Measurements from ENCODE around the gene BSG. TPM values are rescaled to one million over a fixed set of nuclear protein-coding genes. Genes with fewer than 3 reads are reported as not detected.
"Not testable (repeated sequence)": the region's sequence is repeated elsewhere in the genome, so short reads cannot be mapped to it uniquely, and the experiment has no call there.

BSG gene
- total RNA-seq, 1 donor from 2014 or later, result 366 TPM

GRCh38 chr19:581399-582111 lies 9.2 kb downstream of the BSG start:
- H3K27me3 ChIP-seq (ENCODE audit: low read depth), result peaks cover 14% of the 10 kb centered on the region
- peaks cover 18% of the 10 kb centered on the region for H3K4me1 ChIP-seq
- TF ChIP-seq CTCF (IDR thresholded peaks at IDR 0.05), result no peak
- no peak for DNase-seq
- H3K9me3 ChIP-seq, result no peaks in the 10 kb centered on the region
- no peak overlapping the region for H3K27ac ChIP-seq
- peaks cover 56% of the 10 kb centered on the region for H3K36me3 ChIP-seq
- intact Hi-C loops (cut with DNase I), result no loop called here
- no peak overlapping the region for H3K4me3 ChIP-seq
- ATAC-seq, result no peak

- Histone ChIP-seq H3K36me3 (peaks cover 53% of the 10 kb centered on the region), H3K27me3 (ENCODE audit: low read depth) (peaks cover 21% of the 10 kb centered on the region), H3K4me3 (no peak overlapping the region), H3K9me3 (no peaks in the 10 kb centered on the region), H3K4me1 (peaks cover 8% of the 10 kb centered on the region), H3K27ac (no peak overlapping the region)
- no peak for ATAC-seq
- TF ChIP-seq CTCF (IDR thresholded peaks at IDR 0.05), result no peak
- no peak for DNase-seq
- intact Hi-C loops (cut with DNase I), result no loop called here
Observed at GRCh38 chr19:582497-583197, 10.3 kb downstream of the BSG start.

- ATAC-seq, result no peak
- TF ChIP-seq CTCF (IDR thresholded peaks at IDR 0.05), result no peak
- no peak for DNase-seq
- Histone ChIP-seq H3K36me3 (peaks cover 46% of the 10 kb centered on the region), H3K9me3 (no peaks in the 10 kb centered on the region), H3K4me1 (peaks cover 12% of the 10 kb centered on the region), H3K27ac (no peak overlapping the region), H3K27me3 (ENCODE audit: low read depth) (peaks cover 28% of the 10 kb centered on the region), H3K4me3 (no peak overlapping the region)
- intact Hi-C loops (cut with DNase I), result no loop called here
Observed at GRCh38 chr19:583198-583967, 11.0 kb downstream of the BSG start.

- no peaks in the 10 kb centered on the region for H3K9me3 ChIP-seq
- ATAC-seq (no peak), DNase-seq (no peak)
- H3K27me3 ChIP-seq (ENCODE audit: low read depth), result peaks cover 34% of the 10 kb centered on the region
- intact Hi-C loops (cut with DNase I), result no loop called here
- H3K36me3 ChIP-seq, result peaks cover 44% of the 10 kb centered on the region
- H3K27ac ChIP-seq, result no peak overlapping the region
- H3K4me3 ChIP-seq, result no peak overlapping the region
- peaks cover 17% of the 10 kb centered on the region for H3K4me1 ChIP-seq
- no peak for TF ChIP-seq CTCF (IDR thresholded peaks at IDR 0.05)
Observed at GRCh38 chr19:583968-584239, 11.5 kb downstream of the BSG start.

GRCh38 chr19:584240-585001 lies 12.0 kb downstream of the BSG start:
- H3K27ac ChIP-seq, result no peak overlapping the region
- H3K36me3 ChIP-seq, result peaks cover 41% of the 10 kb centered on the region
- H3K27me3 ChIP-seq (ENCODE audit: low read depth), result peaks cover 39% of the 10 kb centered on the region
- intact Hi-C loops (cut with DNase I), result no loop called here
- peak; percentile 62 to 68 for ATAC-seq
- H3K4me3 ChIP-seq, result no peak overlapping the region
- peak; percentile 88 for TF ChIP-seq CTCF (IDR thresholded peaks at IDR 0.05)
- peaks cover 22% of the 10 kb centered on the region for H3K4me1 ChIP-seq
- H3K9me3 ChIP-seq, result no peaks in the 10 kb centered on the region
- no peak for DNase-seq

GRCh38 chr19:585146-585545 lies 12.8 kb downstream of the BSG start:
- peaks cover 22% of the 10 kb centered on the region for H3K4me1 ChIP-seq
- H3K36me3 ChIP-seq, result peaks cover 33% of the 10 kb centered on the region
- ATAC-seq; H3K9me3 ChIP-seq; H3K4me3 ChIP-seq; DNase-seq; H3K27ac ChIP-seq; intact Hi-C loops (cut with DNase I): not testable (repeated sequence)
- H3K27me3 ChIP-seq (ENCODE audit: low read depth), result peaks cover 39% of the 10 kb centered on the region
